Adrenal gland (tissue), 5 donors: ENCODE measurements around the gene ZFHX3.

Source experiments
- POLR2A ChIP-seq, 2 donors: fragments of 450-650 bp; IDR thresholded peaks; one replicate each; pipeline ENCODE4 v1.6.1; 2017; ENCODE audit warnings: antibody characterized with exemption in 2 of 2, mild to moderate bottlenecking in 2 of 2, moderate library complexity in 1 of 2
- TF ChIP-seq, protein P1 (sequence below), 6 experiments: fragments of 450-650 bp in 4 of 6; fragments of 200-600 bp in 2 of 6; sonication (generic) in 1 of 6; IDR thresholded peaks; 1 replicate in 5 of 6; 2 replicates in 1 of 6; pipeline versions ENCODE4 v1.5.1 to v1.8.0; 2016 to 2021; ENCODE audit warnings: antibody characterized with exemption in 6 of 6, mild to moderate bottlenecking in 2 of 6, moderate library complexity in 1 of 6
- donor health status: DM: no; HTN: no; CAD: no.

DNA sequence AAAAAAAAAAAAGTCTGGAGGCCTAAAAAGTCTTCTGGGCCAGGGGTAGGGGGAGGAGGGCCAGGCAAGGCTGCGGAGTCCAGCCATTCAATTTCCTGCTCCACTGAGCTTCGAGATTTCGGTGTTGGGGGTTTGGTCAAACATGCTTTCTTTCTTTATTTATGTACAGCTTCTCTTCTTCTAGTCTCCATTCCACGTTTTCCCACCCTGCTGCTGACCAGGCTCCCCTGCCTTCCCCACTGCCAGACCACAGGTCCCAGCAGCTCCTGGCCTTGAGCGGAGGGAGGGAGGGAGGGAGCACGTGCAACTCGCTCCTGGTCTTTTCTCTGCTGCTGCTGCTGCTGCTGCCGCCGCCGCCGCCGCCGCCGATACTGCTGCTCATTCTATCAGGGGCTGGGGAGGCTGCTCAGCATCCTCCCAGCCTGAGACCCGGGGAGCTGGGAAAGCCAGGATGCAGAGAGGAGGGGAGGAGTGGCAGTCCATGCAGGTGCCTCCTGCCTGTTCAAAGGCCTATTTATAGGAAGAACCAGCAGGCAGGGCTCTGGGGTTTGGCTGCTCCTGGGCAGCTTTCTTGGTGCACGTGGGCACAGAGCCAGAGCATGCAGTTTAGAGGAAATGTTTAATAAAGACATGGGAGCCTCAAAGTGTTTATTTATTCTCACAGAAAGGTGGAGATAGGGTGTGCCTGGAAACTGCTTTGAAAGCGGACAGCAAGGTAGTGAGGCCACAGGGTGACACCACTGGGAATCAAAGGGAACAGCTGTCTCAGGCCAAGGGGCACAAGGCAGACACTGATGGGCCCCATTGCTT, 23.4 kb upstream of the ZFHX3 start:
- TF ChIP-seq, protein P1, sequence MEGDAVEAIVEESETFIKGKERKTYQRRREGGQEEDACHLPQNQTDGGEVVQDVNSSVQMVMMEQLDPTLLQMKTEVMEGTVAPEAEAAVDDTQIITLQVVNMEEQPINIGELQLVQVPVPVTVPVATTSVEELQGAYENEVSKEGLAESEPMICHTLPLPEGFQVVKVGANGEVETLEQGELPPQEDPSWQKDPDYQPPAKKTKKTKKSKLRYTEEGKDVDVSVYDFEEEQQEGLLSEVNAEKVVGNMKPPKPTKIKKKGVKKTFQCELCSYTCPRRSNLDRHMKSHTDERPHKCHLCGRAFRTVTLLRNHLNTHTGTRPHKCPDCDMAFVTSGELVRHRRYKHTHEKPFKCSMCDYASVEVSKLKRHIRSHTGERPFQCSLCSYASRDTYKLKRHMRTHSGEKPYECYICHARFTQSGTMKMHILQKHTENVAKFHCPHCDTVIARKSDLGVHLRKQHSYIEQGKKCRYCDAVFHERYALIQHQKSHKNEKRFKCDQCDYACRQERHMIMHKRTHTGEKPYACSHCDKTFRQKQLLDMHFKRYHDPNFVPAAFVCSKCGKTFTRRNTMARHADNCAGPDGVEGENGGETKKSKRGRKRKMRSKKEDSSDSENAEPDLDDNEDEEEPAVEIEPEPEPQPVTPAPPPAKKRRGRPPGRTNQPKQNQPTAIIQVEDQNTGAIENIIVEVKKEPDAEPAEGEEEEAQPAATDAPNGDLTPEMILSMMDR (IDR thresholded peaks at IDR 0.05): no peak
- TF ChIP-seq POLR2A (IDR thresholded peaks at IDR 0.05): peak in 1 of 2 donors; percentile 25
